Mucosa of rectum (tissue), 2 donors: ENCODE results near the gene SUMF1.

ENCODE experiments used
- H3K27ac ChIP-seq, 2 donors: one replicate each; pipeline ENCODE4 v1.7.0; 2013; ENCODE audit warnings: inconsistent platforms in 2 of 2, low read depth in 2 of 2, low read length in 2 of 2
- H3K27me3 ChIP-seq, 2 donors: one replicate each; pipeline ENCODE4 v1.7.0; 2013; ENCODE audit warnings: low read length in 2 of 2; ENCODE audit not compliant: control insufficient read depth in 2 of 2, insufficient read depth in 2 of 2
- H3K36me3 ChIP-seq, 2 donors: one replicate each; pipeline ENCODE4 v1.7.0; 2013; ENCODE audit warnings: low read length in 2 of 2; ENCODE audit not compliant: control insufficient read depth in 2 of 2, insufficient read depth in 2 of 2
- H3K4me1 ChIP-seq, 2 donors: one replicate each; pipeline ENCODE4 v1.7.0; 2013; ENCODE audit warnings: low read length in 2 of 2, mild to moderate bottlenecking in 1 of 2; ENCODE audit not compliant: control insufficient read depth in 2 of 2, insufficient read depth in 2 of 2
- H3K4me3 ChIP-seq, 2 donors: one replicate each; pipeline ENCODE4 v1.7.0; 2013; ENCODE audit warnings: low read length in 2 of 2
- H3K9ac ChIP-seq, 2 donors: one replicate each; pipeline ENCODE4 v1.7.0; 2013; ENCODE audit warnings: low read length in 2 of 2, low read depth in 1 of 2, mild to moderate bottlenecking in 1 of 2
- H3K9me3 ChIP-seq, 2 donors: one replicate each; pipeline ENCODE4 v1.7.0; 2013; ENCODE audit warnings: low read length in 2 of 2; ENCODE audit not compliant: control insufficient read depth in 2 of 2
- donor health status: healthy.
- donor health status: Normal muscosa, but diverticular disease.

The SUMF1 gene

GRCh38 chr3:4396006-4396405, 71.1 kb downstream of the SUMF1 start:
- H3K9me3 ChIP-seq = no peaks in the 10 kb centered on the region
- H3K4me3 ChIP-seq = no peak overlapping the region
- H3K27ac ChIP-seq = no peak overlapping the region

GRCh38 chr3:4395448-4395847, 71.6 kb downstream of the SUMF1 start:
- H3K27ac ChIP-seq = no peak overlapping the region
- H3K36me3 ChIP-seq = peaks cover 0 to 2% of the 10 kb centered on the region in 2 donors
- no peak overlapping the region for H3K9ac ChIP-seq
- no peak overlapping the region for H3K4me3 ChIP-seq
- H3K27me3 ChIP-seq = no peaks in the 10 kb centered on the region
- H3K4me1 ChIP-seq = no peaks in the 10 kb centered on the region
- H3K9me3 ChIP-seq = no peaks in the 10 kb centered on the region

More at GRCh38 chr3:4396006-4396405, 71.1 kb downstream of the SUMF1 start:
- Histone ChIP-seq H3K27me3 (no peaks in the 10 kb centered on the region), H3K4me1 (no peaks in the 10 kb centered on the region), H3K36me3 (peaks cover 0 to 2% of the 10 kb centered on the region in 2 donors), H3K9ac (no peak overlapping the region)

DNA sequence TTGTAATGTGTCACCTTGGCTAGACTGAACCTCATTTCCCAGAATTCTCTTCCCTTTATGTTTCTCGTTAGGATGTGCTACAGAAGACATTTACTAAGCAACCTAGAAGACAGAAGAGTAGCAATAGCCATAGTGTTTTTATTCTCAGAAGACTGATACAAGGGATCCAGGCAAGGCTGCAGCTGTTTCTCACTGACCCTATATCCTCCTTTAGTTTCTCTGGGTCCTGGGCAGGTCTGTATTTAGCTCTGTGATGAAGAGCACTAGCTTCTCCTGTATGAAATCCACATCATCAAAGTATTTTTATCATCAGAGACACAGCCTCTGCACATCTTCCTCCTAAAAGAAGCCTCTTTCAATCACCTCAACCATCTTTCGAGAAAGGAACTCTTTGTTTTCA, 72.5 kb downstream of the SUMF1 start:
- Histone ChIP-seq H3K9ac (no peak overlapping the region), H3K27me3 (no peaks in the 10 kb centered on the region), H3K4me3 (no peak overlapping the region), H3K27ac (no peak overlapping the region), H3K36me3 (peaks cover 0 to 2% of the 10 kb centered on the region in 2 donors), H3K4me1 (no peaks in the 10 kb centered on the region), H3K9me3 (no peaks in the 10 kb centered on the region)

DNA sequence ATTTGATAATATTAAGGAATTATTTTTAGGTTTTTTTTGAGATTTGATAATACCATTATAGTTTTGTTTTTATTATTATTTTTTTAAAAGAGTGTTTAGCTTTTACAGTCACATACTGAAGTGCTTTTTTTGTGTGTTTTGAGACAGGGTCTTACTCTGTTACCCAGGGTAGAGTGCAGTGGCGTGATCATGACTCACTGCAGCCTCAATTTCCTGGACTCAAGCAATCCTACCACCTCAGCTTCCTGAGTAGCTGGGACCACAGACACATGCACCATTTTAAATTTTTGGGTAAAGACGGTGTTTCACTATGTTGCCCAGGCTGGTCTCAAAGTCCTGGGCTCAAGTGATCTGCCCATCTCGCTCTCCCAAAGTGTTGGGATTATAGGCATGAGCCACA, 73.0 kb downstream of the SUMF1 start:
- H3K27ac ChIP-seq = no peak overlapping the region
- H3K9ac ChIP-seq = no peak overlapping the region
- H3K27me3 ChIP-seq = no peaks in the 10 kb centered on the region
- H3K36me3 ChIP-seq = peaks cover 0 to 2% of the 10 kb centered on the region in 2 donors
- no peak overlapping the region for H3K4me3 ChIP-seq
- H3K9me3 ChIP-seq = no peaks in the 10 kb centered on the region
- no peaks in the 10 kb centered on the region for H3K4me1 ChIP-seq

GRCh38 chr3:4392992-4393391, 74.1 kb downstream of the SUMF1 start:
- H3K27ac ChIP-seq = no peak overlapping the region
- no peaks in the 10 kb centered on the region for H3K27me3 ChIP-seq
- H3K4me1 ChIP-seq = no peaks in the 10 kb centered on the region
- no peak overlapping the region for H3K4me3 ChIP-seq
- peaks cover 0 to 2% of the 10 kb centered on the region in 2 donors for H3K36me3 ChIP-seq
- H3K9ac ChIP-seq = no peak overlapping the region
- H3K9me3 ChIP-seq = no peaks in the 10 kb centered on the region

- Histone ChIP-seq H3K27ac (no peak overlapping the region), H3K9ac (no peak overlapping the region), H3K36me3 (no peaks in the 10 kb centered on the region)
These were observed 79.6 kb downstream of the SUMF1 start for GRCh38 chr3:4387210-4388204.

GRCh38 chr3:4385201-4385600, 81.9 kb downstream of the SUMF1 start:
- Histone ChIP-seq H3K27ac (no peak overlapping the region), H3K36me3 (no peaks in the 10 kb centered on the region), H3K9ac (no peak overlapping the region), H3K4me1 (no peaks in the 10 kb centered on the region), H3K4me3 (no peak overlapping the region), H3K27me3 (no peaks in the 10 kb centered on the region), H3K9me3 (no peaks in the 10 kb centered on the region)

More at GRCh38 chr3:4387210-4388204, 79.6 kb downstream of the SUMF1 start:
- H3K4me3 ChIP-seq = no peak overlapping the region
- H3K27me3 ChIP-seq = no peaks in the 10 kb centered on the region
- no peaks in the 10 kb centered on the region for H3K4me1 ChIP-seq
- no peaks in the 10 kb centered on the region for H3K9me3 ChIP-seq

DNA sequence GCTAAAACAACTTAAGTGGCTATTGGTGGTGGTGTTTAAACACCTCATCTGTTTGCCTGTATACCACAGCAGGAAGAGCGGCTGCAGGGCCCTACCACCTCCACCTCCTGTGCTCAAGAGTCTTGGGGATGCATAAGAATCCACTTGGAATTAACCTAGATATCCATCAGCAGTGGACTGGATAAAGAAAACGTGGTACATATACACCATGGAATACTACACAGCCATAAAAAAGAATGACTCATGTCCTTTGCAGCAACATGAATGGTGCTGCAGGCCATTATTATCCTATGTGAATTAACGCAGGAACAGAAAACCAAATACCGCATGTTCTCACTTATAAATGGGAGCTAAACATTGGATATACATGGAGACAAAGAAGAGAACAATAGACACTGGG, 87.1 kb downstream of the SUMF1 start:
- no peak overlapping the region for H3K27ac ChIP-seq
- H3K9ac ChIP-seq = no peak overlapping the region
- H3K9me3 ChIP-seq = no peaks in the 10 kb centered on the region
- H3K36me3 ChIP-seq = peaks cover 0 to 3% of the 10 kb centered on the region in 2 donors
- H3K27me3 ChIP-seq = no peaks in the 10 kb centered on the region
- no peak overlapping the region for H3K4me3 ChIP-seq
- no peaks in the 10 kb centered on the region for H3K4me1 ChIP-seq

DNA sequence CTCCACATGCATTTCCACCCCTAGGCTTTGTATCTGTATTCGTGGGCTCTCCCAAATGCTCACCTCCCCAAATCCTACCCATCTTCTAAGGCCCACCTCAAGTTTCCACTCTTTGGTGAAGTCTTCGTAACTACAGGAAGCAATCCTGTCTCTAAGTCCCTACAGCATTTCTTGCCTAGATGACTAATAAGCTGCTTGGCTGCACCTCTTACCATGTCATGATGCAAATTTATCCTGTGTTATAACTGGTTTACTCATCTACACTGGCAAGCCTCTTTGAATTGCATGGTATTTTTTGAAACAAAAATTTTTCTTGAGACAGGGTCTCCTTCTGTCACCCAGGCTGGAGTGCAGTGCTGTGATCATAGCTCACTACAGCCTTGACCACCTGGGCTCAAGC, 90.6 kb downstream of the SUMF1 start:
- Histone ChIP-seq H3K9me3 (no peaks in the 10 kb centered on the region), H3K4me3 (no peak overlapping the region), H3K36me3 (peaks cover 0 to 7% of the 10 kb centered on the region in 2 donors), H3K4me1 (no peaks in the 10 kb centered on the region), H3K27ac (no peak overlapping the region), H3K9ac (no peak overlapping the region), H3K27me3 (no peaks in the 10 kb centered on the region)

- Histone ChIP-seq H3K27ac (no peak overlapping the region), H3K27me3 (no peaks in the 10 kb centered on the region), H3K4me3 (no peak overlapping the region), H3K36me3 (peaks cover 0 to 7% of the 10 kb centered on the region in 2 donors), H3K9me3 (no peaks in the 10 kb centered on the region), H3K4me1 (no peaks in the 10 kb centered on the region), H3K9ac (no peak overlapping the region)
These were observed 91.2 kb downstream of the SUMF1 start for GRCh38 chr3:4375911-4376310.
